ENCODE data around the gene JAZF1. TPM values are rescaled to one million over a fixed set of nuclear protein-coding genes. Genes with fewer than 3 reads are reported as not detected.

The JAZF1 gene
- total and polyA plus RNA-seq, 10 of the 15 experiments (the other 5 are each of a cell fraction or from before 2014, with no cell fraction given), result 0.04 to 0.82 (median 0.15) TPM; not detected in 3

DNA sequence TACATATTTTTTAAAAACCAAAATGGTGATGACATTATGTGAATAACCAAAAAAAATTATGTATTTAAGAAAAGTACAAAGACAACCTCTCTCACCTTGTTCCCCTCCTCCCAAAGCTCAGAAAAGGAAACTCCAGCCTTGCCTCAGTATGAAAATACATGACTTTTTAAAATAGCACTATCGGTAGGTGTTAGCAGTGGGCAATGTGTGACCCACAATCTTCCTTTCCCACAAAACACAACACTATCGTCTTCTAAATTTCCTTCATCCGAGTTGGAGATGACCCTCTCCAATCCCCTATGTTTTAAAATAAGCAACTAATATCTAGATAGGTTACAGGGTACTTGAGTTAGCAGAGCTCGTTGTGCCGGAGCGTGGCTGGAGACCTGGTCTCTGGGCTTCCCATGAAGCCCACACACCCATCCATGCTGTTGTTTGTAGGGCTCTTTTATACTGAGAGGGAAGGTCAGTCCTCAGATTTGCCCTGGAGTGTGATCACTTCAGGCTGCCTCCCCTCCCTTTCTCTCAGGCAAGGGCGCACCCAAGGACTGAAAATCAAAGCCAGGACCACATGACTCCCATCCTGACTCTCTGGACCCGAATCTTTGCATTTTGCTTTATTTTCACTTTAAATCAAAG is 107.6 kb downstream of the JAZF1 start (continued):
- TF ChIP-seq ETV6 (conservative IDR thresholded peaks at IDR 0.05 in 1 of 2, IDR thresholded peaks at IDR 0.05 in 1 of 2; ENCODE audit: borderline replicate concordance in 1 of 2, low read depth in 1 of 2) (no peak), ZBTB33 (IDR thresholded peaks at IDR 0.05) (no peak)

- H2AFZ ChIP-seq (ENCODE audit: control insufficient read depth, low read depth, low read length), result no peak overlapping the region
- TF ChIP-seq RUNX3 (IDR thresholded peaks at IDR 0.05; ENCODE audit: low read length), result no peak
- no peak for TF ChIP-seq SMAD5 (IDR thresholded peaks at IDR 0.05; ENCODE audit: low read depth)
- no peak for TF ChIP-seq HDAC2 (IDR thresholded peaks at IDR 0.05)
- TF ChIP-seq POLR2A (IDR thresholded peaks at IDR 0.05; ENCODE audit: low read depth, low read length), result no peak
- no peak for TF ChIP-seq NFYA (IDR thresholded peaks at IDR 0.05; ENCODE audit: borderline replicate concordance, low read depth, low read length)
- no peak for TF ChIP-seq BACH1 (IDR thresholded peaks at IDR 0.05; ENCODE audit: borderline replicate concordance)
- TF ChIP-seq BMI1 (IDR thresholded peaks at IDR 0.05; ENCODE audit: borderline replicate concordance), result no peak
- H3K79me2 ChIP-seq (ENCODE audit: control insufficient read depth, insufficient read depth, low read length), result no peaks in the 10 kb centered on the region
- peaks cover 0 to 2% of the 10 kb centered on the region in 2 experiments; a peak in 3 of 4 replicates for H3K27me3 ChIP-seq (replicated peaks in 1 of 2; ENCODE audit: control insufficient read depth in 2 of 2, insufficient read depth in 2 of 2, low read length in 1 of 2)
- no peak overlapping the region for H3K4me2 ChIP-seq (ENCODE audit: control insufficient read depth, insufficient read depth)
- no peaks in the 10 kb centered on the region for H3K36me3 ChIP-seq (ENCODE audit: control insufficient read depth in 2 of 2, insufficient read depth in 2 of 2, low read length in 1 of 2)
- in situ Hi-C loops (cut with MboI) (no loop called here), intact Hi-C loops (cut with micrococcal nuclease; ENCODE audit: unreplicated experiment) (no loop called here)
- WGBS (ENCODE audit: insufficient coverage, insufficient replicate concordance, low lambda C conversion rate, missing lambda C conversion rate), result 51% methylated on average over 6 of the region's 6 CpGs
- RAD21 ChIA-PET (ENCODE audit: unreplicated experiment), result interaction anchor here (0.6 to 1.3 kb wide), 3 partner anchors 10 to 25 kb away, joined by 3 to 6 read pairs (median 3); no protein-coding TSS in a partner anchor
- POLR2A ChIA-PET, result no interaction called here
- H3K4me3 ChIP-seq, result no peak overlapping the region
- DNase-seq (ENCODE audit: low read depth, low spot score) (no peak), FAIRE-seq (no peak), ATAC-seq (no peak)
- no peak overlapping the region for H3K27ac ChIP-seq (ENCODE audit: control insufficient read depth, insufficient read depth)
- no peak overlapping the region for H3K9ac ChIP-seq (ENCODE audit: control insufficient read depth, insufficient read depth, low read length)
- H3K9me3 ChIP-seq (replicated peaks; ENCODE audit: control insufficient read depth, insufficient read depth, low read length), result no peaks in the 10 kb centered on the region
- H3K4me1 ChIP-seq (ENCODE audit: control insufficient read depth, insufficient read depth, low read length), result no peaks in the 10 kb centered on the region
- no peaks in the 10 kb centered on the region for H4K20me1 ChIP-seq (ENCODE audit: control insufficient read depth, insufficient read depth)
- no TSS peak for BruUV-seq (replicated peaks)
- CTCF ChIA-PET, result interaction anchor here (0.6 to 2.9 kb wide), 6 partner anchors 9 to 1689 kb away, joined by 3 to 21 read pairs (median 4); no protein-coding TSS in a partner anchor
- SMC1A ChIA-PET (ENCODE audit: uncharacterized antibody, unreplicated experiment), result interaction anchor here (3.4 kb wide), 1 partner anchor 9 kb away, joined by 11 read pairs; no protein-coding TSS in a partner anchor
Measured at GRCh38 chr7:28071570-28071969, 109.0 kb downstream of the JAZF1 start.
